ENCODE measurements around the gene F5.

DNA sequence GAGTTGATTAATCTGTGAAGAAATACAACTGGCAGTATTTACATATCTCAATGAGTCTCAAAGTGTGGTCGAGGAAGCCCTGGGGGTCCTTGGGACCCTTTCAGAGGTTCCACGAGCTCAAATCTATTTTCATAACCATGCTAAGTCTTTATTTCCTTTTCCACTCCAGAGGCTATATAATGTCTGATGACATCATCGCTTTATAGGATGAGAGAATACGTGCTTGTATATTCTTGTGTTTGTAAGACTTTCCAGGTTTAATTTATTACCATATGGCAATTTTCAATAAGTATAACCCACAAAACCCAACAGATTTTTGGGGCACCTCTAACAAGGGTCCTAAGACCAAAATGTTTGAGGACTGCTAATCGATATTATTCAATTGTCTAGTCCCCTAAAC, 99.1 kb downstream of the F5 start:
- TF ChIP-seq TEAD4 (IDR thresholded peaks at IDR 0.05) (no peak), TAF1 (IDR thresholded peaks at IDR 0.05; ENCODE audit: low read depth) (no peak), RAD21 (IDR thresholded peaks at IDR 0.05; ENCODE audit: low read depth) (no peak), YY1 (IDR thresholded peaks at IDR 0.05; ENCODE audit: low read depth) (no peak), CREB1 (IDR thresholded peaks at IDR 0.05; ENCODE audit: low read depth) (no peak), EP300 (IDR thresholded peaks at IDR 0.05; ENCODE audit: borderline replicate concordance) (no peak), ZBTB7A (IDR thresholded peaks at IDR 0.05; ENCODE audit: low read depth) (no peak), FOXM1 (IDR thresholded peaks at IDR 0.05; ENCODE audit: borderline replicate concordance, low read depth) (no peak), EGR1 (IDR thresholded peaks at IDR 0.05) (no peak), NFIC (IDR thresholded peaks at IDR 0.05) (no peak), CEBPB (IDR thresholded peaks at IDR 0.05) (no peak)
- TF ChIP-seq, protein P1, sequence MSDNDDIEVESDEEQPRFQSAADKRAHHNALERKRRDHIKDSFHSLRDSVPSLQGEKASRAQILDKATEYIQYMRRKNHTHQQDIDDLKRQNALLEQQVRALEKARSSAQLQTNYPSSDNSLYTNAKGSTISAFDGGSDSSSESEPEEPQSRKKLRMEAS (IDR thresholded peaks at IDR 0.05) = no peak
- TF ChIP-seq, protein P2, sequence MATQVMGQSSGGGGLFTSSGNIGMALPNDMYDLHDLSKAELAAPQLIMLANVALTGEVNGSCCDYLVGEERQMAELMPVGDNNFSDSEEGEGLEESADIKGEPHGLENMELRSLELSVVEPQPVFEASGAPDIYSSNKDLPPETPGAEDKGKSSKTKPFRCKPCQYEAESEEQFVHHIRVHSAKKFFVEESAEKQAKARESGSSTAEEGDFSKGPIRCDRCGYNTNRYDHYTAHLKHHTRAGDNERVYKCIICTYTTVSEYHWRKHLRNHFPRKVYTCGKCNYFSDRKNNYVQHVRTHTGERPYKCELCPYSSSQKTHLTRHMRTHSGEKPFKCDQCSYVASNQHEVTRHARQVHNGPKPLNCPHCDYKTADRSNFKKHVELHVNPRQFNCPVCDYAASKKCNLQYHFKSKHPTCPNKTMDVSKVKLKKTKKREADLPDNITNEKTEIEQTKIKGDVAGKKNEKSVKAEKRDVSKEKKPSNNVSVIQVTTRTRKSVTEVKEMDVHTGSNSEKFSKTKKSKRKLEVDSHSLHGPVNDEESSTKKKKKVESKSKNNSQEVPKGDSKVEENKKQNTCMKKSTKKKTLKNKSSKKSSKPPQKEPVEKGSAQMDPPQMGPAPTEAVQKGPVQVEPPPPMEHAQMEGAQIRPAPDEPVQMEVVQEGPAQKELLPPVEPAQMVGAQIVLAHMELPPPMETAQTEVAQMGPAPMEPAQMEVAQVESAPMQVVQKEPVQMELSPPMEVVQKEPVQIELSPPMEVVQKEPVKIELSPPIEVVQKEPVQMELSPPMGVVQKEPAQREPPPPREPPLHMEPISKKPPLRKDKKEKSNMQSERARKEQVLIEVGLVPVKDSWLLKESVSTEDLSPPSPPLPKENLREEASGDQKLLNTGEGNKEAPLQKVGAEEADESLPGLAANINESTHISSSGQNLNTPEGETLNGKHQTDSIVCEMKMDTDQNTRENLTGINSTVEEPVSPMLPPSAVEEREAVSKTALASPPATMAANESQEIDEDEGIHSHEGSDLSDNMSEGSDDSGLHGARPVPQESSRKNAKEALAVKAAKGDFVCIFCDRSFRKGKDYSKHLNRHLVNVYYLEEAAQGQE (IDR thresholded peaks at IDR 0.05; ENCODE audit: low read depth) = no peak
- TF ChIP-seq, protein P3, sequence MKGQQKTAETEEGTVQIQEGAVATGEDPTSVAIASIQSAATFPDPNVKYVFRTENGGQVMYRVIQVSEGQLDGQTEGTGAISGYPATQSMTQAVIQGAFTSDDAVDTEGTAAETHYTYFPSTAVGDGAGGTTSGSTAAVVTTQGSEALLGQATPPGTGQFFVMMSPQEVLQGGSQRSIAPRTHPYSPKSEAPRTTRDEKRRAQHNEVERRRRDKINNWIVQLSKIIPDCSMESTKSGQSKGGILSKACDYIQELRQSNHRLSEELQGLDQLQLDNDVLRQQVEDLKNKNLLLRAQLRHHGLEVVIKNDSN (IDR thresholded peaks at IDR 0.05) = no peak

All from Ishikawa (cell line).